ELF-1 (cell line): ENCODE results near the gene PKN1.
"Not testable (repeated sequence)": the region's sequence is repeated elsewhere in the genome, so short reads cannot be mapped to it uniquely, and the experiment has no call there.

Source experiments
- DNase-seq: peaks from one replicate; pipeline ENCODE4 v3.0.0-alpha.2; 2016; ENCODE audit warnings: low read depth, low spot score

The PKN1 gene

DNA sequence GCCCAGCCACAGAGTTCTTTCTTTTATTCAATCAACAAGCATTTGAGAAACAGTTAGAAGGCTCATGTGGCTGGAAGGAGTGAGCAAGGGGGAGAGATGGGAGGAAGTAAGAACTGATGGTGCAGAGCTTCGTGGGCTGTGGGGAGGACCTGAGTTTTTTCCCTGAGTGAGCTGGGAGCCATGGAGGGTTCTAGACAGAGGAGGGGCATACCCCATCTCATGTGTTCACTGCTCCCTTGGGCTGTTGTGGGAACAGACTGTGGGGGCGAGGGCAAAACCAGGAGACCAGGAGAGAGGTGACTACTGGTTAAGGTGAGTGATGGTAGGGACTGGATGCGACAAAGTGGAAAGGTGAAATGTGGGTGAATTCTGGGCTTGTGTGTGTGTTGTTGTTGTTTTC, 2.4 kb upstream of the PKN1 start:
- DNase-seq, result no peak

DNA sequence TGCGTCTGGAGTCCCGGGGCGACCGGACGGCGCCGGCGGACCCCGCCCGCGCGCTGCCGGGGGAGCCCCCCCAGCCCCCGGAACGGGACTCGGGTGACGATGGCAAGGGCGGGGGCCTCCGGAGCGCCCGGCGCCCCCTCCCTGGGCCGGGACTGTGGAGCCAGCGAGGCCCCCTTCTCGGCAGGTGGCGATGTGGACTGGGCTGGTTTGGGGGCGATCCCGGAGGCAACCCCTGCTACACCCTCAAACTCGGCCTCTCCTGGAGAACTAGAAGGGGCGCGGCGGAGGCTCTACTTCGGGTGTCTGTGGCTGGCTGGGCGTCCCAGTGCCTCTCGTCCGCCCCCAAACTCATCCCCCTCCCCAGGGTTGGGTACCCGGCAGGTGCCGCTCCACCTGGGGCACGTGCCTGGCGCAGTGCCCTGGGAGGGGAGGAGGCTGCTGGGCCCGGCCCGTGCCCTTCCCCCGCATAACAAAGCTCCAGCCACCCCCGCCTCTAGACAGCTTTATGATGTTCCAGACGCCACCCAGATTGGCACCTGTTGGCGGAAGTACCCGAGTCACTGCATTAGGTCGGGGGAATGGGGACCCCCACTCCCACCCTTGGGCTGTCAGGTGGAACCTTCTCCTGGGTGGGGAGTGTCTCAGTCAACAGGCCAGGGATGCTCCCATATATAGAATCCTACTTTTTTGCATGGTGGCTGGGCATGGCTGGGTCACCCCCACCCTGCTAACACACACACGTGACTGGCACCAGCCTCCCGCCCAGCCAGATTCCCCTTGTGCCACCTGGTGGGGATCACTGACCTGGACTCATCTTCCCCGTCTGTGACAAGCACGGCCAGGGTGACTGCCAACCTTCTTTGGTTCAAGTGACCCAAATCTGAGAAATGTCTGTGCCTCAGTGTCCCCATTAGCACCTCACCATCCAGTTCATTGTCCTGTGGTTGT, 722 bp downstream of the PKN1 start:
- DNase-seq, result no peak

DNA sequence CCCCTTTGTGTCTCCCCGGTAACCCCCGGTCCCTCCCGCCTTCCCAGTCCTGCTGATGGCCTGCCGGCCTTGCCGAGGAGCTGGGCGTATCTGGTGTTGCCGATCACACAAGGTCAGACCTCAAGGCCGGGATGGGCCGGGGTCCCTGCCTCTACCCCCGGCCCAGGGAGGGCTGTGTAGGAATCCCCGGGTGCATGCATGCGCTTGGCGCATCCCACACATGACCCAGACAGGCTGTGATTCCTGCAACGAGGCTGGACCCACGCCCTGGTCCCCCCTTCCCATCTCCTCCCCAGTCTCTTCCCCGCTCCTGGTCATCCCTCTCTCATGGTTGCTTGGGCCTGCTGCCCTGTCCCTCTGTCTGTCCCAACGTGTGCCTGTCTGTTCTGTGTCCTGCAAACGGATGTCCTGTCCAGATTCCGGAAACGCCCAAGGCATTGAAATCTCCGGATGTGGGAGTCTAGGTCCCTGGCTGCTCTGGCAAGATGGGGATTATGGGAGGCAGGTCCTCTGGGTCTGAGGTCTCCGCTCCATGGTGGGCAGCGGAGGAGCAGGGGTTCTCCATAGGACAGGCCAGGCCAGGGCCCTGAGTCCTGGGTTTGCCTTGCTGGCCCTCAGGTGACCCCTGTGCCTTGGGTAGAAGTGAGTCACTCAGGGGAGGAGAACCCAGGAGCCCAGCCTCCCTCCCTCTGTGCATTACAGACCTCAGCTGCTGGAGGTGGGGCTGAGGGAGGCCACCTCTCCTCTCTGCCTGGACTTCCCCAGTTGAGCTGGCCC, 1.6 kb downstream of the PKN1 start:
- peak; percentile 48 for DNase-seq

DNA sequence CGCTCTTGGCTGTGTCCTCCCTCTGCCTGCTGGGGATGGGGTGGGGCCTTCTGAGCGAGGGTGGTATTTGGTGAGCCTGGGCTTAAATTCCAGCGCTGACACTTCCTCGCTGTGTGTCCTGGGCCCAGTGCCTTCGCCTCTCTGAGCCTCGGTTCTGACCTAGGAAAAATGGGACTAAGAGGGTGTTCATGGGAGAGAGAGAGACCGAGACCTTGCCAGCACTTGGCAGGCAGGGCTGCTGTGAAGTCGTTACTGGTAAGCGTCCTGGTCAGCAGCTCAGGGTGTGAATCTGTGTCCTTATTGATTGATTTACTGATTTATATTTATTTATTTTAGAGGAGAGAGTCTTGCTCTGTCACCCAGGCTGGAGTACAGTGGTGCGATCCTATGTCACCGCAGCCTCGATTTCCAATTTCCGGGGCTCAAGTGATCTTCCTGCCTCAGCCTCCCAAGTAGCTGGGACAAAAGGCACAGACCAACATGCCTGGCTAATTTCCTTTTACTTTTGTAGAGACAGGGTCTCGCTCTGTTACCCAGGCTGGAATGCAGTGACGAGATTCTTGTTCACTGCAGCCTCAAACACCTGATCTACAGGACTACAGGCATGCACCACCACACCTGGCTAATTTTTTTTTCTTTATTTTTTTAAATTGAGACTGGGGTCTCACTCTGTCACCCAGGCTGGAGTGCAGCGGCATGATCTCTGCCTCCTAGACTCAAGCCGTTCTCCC, 2.4 kb downstream of the PKN1 start:
- no peak for DNase-seq

DNA sequence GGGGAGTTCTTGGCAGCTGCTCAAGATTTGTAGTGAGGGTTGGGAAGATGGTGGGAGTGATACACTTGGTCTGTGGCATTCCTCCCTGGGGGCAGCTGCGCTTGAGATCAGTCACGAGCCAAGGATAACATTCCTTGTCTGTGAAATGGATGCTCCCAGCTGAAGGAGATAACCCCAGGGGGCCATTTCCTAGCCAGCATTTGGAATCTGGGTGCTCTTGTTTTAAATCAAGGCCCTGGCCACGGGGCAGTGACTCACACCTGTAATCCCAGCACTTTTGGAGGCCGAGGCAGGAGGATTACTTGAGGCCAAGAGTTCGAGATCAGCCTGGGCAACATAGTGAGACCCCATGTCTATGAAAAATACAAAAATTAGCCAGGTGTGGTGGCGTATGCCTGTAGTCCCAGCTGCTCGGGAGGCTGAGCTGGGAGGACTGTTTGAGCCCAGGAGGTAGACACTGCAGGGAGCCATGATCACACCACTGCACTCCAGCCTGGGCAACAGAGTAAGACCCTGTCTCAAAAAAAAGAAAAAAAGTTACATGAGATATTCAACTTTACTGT, 4.6 kb downstream of the PKN1 start:
- DNase-seq, result peak; percentile 51

DNA sequence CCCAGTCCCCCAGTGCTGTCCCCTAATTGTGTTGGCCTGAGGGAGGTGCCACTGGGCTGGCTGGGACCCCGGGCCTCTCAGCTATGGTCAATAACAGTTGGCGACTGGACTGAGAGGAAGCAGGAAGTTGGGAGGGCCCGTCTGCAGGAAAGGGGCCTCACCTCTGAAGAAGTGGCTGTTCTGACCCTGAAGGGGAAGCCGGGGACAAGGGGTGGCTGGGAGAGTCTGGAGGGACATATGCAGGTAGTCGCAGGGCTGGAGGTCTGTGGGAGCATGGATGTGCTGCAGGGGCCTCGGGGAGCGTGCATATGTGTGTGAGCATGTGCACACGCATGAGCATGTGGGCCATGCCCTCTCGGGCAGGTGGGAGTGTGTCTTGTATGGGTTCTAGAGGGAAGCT, 5.9 kb downstream of the PKN1 start:
- no peak for DNase-seq

DNA sequence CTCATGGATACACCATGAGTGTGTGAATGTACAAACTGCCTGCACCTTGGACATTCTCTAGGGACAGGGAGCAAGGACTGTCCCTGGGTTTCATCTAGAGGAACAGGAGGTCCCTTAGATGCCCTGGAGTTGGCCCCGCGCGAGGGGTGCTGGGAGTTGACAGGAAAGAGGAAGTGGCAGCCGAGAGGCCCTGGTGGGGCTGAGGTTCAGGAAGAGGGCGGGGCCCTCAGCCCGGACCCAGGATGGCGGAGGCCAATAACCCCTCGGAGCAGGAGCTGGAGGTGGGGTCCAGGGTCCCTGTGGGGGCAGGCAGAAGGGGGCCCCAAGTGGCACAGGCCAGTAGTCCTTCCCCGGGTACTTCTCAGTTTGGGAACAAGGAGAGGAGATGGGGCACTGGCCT, 6.9 kb downstream of the PKN1 start:
- DNase-seq, result no peak

DNA sequence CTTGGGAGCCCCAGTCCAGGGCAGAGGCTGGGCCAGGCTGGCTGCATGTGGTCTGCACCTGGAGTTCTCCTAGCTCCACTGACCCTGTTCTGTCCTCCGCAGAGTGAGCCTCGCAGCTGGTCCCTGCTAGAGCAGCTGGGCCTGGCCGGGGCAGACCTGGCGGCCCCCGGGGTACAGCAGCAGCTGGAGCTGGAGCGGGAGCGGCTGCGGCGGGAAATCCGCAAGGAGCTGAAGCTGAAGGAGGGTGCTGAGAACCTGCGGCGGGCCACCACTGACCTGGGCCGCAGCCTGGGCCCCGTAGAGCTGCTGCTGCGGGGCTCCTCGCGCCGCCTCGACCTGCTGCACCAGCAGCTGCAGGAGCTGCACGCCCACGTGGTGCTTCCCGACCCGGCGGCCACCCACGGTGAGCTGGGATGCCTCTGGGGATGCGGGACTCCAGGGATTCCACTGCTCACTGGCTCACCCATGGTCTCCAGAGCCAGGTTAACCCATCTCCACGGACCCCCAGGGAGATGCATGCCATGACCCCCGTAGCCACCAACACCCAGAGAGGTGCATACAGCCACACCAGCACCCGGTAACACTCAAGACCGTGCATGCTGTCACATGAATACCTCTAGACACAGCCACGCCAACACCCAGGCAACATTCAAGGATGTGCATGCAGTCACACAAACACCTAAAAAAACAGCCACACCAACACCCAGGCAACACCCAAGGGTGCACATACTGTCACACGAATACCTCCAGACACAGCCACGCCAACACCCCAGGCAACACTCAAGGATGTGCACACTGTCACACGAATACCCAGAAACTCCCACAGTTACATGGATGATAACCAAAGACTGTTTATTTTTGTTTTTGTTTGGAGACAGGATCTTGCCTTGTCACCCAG, 8.2 kb downstream of the PKN1 start:
- peak; percentile 50 for DNase-seq

DNA sequence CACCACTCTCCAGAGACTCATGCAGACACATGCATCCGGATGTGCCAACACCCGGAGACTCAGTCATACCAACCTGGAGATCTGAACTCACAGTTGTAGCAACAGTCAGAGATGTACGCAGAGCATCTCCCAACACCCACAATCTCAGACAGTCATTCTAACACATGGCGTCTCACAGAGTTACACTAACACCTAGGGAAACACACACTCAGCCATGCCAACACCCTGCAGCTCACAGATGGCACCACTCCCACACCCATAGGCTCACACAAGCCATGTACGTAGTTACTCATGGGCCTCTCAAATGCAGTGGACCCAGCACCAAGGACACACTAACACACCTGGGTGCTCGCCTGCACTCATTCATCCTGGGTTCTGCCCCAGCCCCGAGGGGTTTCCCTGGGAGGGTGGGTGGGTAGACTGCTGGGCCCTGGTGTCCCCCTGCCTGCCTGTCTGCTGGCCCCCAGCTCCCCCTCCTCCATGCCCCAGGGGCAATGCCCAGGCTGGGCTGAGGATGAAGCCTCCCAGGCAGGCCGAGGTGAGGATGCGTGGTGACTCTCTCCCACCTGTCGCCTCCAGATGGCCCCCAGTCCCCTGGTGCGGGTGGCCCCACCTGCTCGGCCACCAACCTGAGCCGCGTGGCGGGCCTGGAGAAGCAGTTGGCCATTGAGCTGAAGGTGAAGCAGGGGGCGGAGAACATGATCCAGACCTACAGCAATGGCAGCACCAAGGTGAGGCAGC, 10.0 kb downstream of the PKN1 start:
- DNase-seq, result no peak

DNA sequence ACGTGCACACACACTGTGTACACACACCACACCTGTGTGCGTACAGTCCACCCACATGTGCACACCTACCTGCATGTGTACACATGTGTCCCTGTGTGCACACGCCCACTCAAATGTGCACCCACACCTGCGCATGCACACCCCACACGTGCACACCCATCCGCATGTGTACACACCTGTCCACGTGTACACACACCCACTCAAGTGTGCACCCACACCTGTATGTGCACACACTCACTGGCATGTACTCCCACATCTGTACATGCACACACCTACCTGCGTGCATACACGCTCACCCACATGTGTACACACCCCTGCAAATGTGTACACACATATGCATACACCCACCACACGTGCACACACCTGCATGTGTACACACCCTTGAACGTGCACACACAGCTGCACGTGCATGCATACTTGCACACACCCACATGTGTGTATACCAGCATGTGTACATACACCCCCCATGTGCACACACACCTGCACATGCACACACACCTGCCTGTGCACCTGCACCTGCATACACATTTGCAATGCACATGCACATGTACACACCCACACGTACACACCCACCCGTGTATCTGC, 10.6 kb downstream of the PKN1 start:
- DNase-seq, result no peak

DNA sequence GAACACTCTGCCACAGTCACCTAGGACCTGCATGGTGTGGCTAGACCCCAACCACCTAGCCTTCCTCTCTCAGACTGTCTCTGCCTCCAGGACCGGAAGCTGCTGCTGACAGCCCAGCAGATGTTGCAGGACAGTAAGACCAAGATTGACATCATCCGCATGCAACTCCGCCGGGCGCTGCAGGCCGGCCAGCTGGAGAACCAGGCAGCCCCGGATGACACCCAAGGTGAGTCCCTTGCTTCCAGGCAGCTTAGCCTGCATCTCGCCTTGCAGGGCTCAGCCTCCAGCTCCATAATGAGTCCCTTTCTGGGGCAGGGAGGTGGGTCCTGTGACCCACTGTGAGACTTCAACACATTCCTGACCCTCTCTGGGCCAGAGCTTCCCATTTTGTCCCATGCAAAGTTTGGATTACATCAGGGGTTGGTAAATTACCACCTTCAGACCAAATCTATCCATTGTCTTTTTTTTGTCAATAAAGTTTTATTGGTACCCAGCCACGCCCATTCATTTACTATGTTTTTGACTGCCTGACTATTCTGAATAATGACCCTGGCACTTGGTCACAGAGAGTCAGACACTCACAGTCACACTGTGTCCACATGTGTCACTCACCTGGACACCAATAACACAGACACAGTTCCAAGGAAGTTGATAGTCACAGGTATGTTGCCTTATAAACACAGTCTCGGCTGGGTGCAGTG, 13.4 kb downstream of the PKN1 start:
- DNase-seq, result no peak

DNA sequence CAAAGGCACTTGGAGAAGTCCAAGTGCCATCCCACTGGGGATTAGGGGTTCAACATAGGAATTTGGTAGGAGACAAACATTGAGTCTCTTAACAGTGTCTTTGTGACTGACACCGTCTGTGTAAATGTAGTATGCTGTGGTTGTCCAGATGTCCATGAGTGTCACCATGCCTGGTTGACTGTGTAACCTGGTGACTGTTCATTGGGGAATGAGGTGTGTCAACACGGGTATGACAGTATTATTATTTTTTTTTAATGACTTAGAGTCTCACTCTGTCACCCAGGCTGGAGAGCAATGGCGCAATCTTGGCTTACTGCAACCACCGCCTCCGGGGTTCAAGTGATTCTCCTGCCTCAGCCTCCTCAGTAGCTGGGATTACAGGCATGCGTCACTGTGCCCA, 16.2 kb downstream of the PKN1 start:
- DNase-seq, result no peak

DNA sequence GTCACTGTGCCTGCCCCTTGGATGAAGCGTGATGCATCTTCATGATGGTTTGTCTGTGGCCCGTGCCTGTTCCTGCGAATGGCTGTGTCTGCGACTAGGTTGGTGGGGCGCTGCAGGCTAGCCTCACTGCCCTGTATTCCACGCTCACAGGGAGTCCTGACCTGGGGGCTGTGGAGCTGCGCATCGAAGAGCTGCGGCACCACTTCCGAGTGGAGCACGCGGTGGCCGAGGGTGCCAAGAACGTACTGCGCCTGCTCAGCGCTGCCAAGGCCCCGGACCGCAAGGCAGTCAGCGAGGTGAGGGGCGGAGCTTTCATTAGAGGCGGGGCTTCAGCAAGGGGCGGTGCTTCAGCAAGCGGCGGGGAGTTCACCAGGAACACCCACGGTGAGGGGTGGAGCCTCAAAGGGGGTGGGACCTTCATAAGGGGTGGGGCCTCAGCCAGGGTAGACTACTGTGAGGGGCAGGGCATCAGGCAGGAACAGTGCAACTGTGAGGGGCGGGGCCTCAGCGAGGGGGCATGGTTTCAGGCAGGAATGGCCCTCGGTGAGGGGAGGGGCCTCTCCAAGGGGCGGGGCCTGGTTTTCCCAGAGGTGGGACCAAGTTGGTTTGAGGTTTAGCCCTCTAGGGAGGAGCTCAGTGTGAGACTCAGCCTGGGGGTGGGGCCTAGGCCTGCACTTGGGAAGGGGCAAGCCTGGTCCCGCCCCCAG, 17.2 kb downstream of the PKN1 start:
- peak; percentile 95 for DNase-seq

DNA sequence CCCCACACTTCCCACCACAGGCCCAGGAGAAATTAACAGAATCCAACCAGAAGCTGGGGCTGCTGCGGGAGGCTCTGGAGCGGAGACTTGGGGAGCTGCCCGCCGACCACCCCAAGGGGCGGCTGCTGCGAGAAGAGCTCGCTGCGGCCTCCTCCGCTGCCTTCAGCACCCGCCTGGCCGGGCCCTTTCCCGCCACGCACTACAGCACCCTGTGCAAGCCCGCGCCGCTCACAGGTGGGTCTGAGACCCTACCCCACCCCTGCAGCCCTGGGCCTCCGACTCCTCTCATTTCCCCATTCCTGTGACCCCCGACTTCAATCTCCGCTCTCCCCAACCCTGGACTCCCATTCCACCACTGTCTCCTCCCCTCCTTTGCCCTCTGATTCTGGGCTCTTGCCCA, 17.8 kb downstream of the PKN1 start:
- no peak for DNase-seq

DNA sequence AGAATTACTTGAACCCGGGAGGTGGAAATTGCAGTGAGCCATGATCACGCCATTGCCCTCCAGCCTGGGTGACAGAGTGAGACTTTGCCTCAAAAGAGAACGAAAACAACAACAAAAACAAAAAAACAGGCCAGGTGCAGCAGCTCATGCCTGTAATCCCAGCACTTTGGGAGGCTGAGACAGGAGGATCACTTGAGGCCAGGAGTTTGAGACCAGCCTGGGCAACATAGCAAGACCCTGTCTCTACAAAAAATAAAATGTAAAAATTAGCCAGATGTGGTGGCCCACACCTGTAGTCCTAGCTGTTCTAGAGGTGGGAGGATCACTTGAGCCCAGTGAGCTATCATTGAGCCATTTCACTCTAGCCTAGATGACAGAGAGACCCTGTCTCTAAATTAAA, 19.2 kb downstream of the PKN1 start:
- not testable (repeated sequence) for DNase-seq

DNA sequence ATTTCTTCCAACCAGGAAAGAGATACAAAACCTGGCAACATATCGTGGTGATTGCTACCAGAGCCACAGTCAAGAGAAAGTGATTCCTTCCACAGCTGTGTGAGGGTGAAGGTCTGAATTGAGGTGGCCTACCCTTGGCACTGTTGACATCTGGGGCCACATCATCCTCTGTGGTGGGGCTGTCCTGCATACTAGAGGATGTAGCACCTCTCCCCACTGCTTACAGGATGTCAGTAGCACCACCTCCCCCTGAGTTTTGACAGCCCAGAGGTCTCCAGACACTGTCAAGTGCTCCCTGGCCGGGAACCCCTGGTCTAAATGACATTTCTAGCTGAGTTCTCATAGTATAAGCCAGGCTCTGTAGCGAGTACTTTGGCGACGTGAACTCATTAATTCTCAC, 26.6 kb downstream of the PKN1 start:
- no peak for DNase-seq

DNA sequence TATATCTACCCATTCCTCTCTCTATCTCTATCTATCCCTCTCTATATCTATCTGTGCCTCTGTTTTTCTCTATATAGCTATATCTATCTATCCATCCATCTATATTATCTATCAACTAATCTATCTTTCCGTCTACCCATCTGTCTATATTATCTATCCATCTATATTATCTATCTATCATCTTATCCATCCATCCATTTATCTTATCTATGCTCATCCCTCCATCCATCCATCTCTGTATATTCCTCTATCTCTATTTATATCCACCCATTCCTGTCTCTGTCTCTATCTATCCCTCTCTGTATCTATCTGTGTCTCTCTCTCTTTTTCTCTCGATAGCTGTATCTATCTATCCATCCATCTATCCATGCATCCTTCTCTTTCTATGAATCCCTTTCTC, 27.8 kb downstream of the PKN1 start:
- DNase-seq, result no peak

DNA sequence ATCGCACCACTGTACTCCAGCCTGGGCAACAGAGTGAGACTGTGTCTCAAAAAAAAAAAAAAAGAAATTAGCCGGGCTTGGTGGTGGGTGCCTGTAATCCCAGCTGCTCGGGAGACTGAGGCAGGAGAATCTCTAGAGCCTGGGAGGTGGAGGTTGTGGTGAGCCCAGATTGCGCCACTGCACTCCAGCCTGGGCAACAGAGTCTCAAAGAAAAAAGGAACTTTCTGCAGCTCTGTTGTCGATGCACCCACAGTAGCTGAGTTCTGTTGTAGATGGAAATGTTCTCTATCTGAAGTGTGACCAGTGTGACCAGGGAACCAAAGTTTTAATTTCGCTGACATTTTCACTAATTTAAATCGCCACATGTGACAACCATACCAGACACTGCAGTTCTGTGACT, 29.3 kb downstream of the PKN1 start:
- DNase-seq, result not testable (repeated sequence)
